Psoas muscle (tissue), 8 donors: ENCODE data around the gene GAST. TPM values are rescaled to one million over a fixed set of nuclear protein-coding genes. Genes with fewer than 3 reads are reported as not detected.

Experiments used
- ATAC-seq, 4 donors: fragments of 200-7000 bp; cut with Tn5 transposase; one replicate each; pipeline ENCODE4 v1.9.1; 2020; ENCODE audit warnings: moderate library complexity in 3 of 4, mild to moderate bottlenecking in 2 of 4
- DNase-seq, 2 donors: peaks; one replicate each; pipeline ENCODE4 v3.0.0-alpha.2; 2020
- H3K27ac ChIP-seq: fragments of 200-600 bp; one replicate; pipeline ENCODE4 v1.8.0; 2022
- H3K27me3 ChIP-seq, 3 donors: fragments of 200-600 bp in 1 of 3; one replicate each; pipeline versions ENCODE4 v1.6.1 to v1.8.0; 2013 to 2022; ENCODE audit warnings: low read length in 2 of 3, mild to moderate bottlenecking in 2 of 3, moderate library complexity in 1 of 3; ENCODE audit not compliant: insufficient read depth in 3 of 3
- H3K36me3 ChIP-seq, 2 donors: fragments of 200-600 bp in 1 of 2; one replicate each; pipeline versions ENCODE4 v1.6.1 to v1.8.0; 2013 to 2022; ENCODE audit warnings: low read depth in 1 of 2, mild to moderate bottlenecking in 1 of 2, moderate library complexity in 1 of 2; ENCODE audit not compliant: insufficient read depth in 1 of 2
- H3K4me1 ChIP-seq: fragments of 200-600 bp; one replicate; pipeline ENCODE4 v1.8.0; 2022
- H3K4me3 ChIP-seq: fragments of 200-600 bp; one replicate; pipeline ENCODE4 v1.8.0; 2022; ENCODE audit warnings: mild to moderate bottlenecking
- H3K9me3 ChIP-seq: fragments of 200-600 bp; one replicate; pipeline ENCODE4 v1.8.0; 2022
- WGBS, 3 donors: extraction: QIAGEN DNeasy Blood & Tissue Kit; methylation state at CpG; one replicate each; pipeline versions ENCODE4 v1.1.6 to v1.1.7; 2013; 5-methylcytosine and 5-hydroxymethylcytosine counted together
- intact Hi-C, 2 donors: fragments of 100-400 bp; cut with DNase I; formaldehyde crosslinking; loops; one replicate each; pipeline versions ENCODE4 v1.11.0 to v1.14.2; 2022
- polyA plus RNA-seq, 3 donors: library from polyadenylated mRNA; stranded (reverse); fragments of 200-250 nt; gene quantifications; one replicate each; pipeline ENCODE4 v1.2.3, GENCODE V29; 2013
- total RNA-seq, 4 donors: library from RNA; stranded (reverse); fragmentation: NEBNext Ultra II Directional in 2 of 4; extraction: Animal tissue kit (Norgen Biotek cat#: 25700) in 2 of 4; gene quantifications; one replicate each; pipeline versions ENCODE4 v1.2.1 to v1.2.4, GENCODE V29; 2021 to 2023
- TF ChIP-seq, protein P1 (sequence below): fragments of 200-600 bp; IDR thresholded peaks from one replicate; pipeline ENCODE4 v1.8.0; 2022; ENCODE audit warnings: antibody characterized with exemption
- donor health status: healthy with polysubstance abuse.
- donor health status: DM: no; HTN: no; CAD: no; lungs with moderate emphysema.
- donor health status: Bipolar disorder and iron deficiency.
- donor health status: healthy.
- donor health status: DM: yes; HTN: yes; CAD: no.
- donor health status: DM: no; HTN: no; CAD: no.
- donor health status: DM: no; HTN: no; CAD: no.
- donor health status: DM: yes; HTN: yes; CAD: no.

Gene GAST
- total and polyA plus RNA-seq, 7 donors = not detected

GRCh38 chr17:41665566-41666236 lies 46.4 kb upstream of the GAST start:
- ATAC-seq = peak; percentile 92 to 96 (median 94)
- Histone ChIP-seq H3K27ac (peak overlapping the region; percentile 76), H3K36me3 (no peaks in the 10 kb centered on the region), H3K9me3 (no peaks in the 10 kb centered on the region), H3K4me1 (peaks cover 6% of the 10 kb centered on the region), H3K27me3 (no peaks in the 10 kb centered on the region), H3K4me3 (peak overlapping the region; percentile 72)
- DNase-seq = peak; percentile 88 to 94
- intact Hi-C loops = loop anchor here (2.0 to 10.0 kb wide), 3 partner anchors 808 to 863 kb away; no protein-coding TSS in a partner anchor
- WGBS, 3 donors = 1 to 3% (median 3%) methylated on average over 30 to 39 of the region's 39 CpGs
- TF ChIP-seq, protein P1, sequence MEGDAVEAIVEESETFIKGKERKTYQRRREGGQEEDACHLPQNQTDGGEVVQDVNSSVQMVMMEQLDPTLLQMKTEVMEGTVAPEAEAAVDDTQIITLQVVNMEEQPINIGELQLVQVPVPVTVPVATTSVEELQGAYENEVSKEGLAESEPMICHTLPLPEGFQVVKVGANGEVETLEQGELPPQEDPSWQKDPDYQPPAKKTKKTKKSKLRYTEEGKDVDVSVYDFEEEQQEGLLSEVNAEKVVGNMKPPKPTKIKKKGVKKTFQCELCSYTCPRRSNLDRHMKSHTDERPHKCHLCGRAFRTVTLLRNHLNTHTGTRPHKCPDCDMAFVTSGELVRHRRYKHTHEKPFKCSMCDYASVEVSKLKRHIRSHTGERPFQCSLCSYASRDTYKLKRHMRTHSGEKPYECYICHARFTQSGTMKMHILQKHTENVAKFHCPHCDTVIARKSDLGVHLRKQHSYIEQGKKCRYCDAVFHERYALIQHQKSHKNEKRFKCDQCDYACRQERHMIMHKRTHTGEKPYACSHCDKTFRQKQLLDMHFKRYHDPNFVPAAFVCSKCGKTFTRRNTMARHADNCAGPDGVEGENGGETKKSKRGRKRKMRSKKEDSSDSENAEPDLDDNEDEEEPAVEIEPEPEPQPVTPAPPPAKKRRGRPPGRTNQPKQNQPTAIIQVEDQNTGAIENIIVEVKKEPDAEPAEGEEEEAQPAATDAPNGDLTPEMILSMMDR = peak; percentile 93

GRCh38 chr17:41666237-41666641 lies 45.9 kb upstream of the GAST start:
- intact Hi-C loops = loop anchor here (2.0 to 10.0 kb wide), 3 partner anchors 809 to 863 kb away; no protein-coding TSS in a partner anchor
- TF ChIP-seq, protein P1 = no peak
- Histone ChIP-seq H3K4me3 (peak overlapping the region; percentile 72), H3K4me1 (peaks cover 6% of the 10 kb centered on the region), H3K36me3 (no peaks in the 10 kb centered on the region), H3K27ac (peak overlapping the region; percentile 76), H3K9me3 (no peaks in the 10 kb centered on the region), H3K27me3 (no peaks in the 10 kb centered on the region)
- ATAC-seq (peak; percentile 12 to 41 (median 22)), DNase-seq (peak; percentile 27 to 56)
- WGBS, 3 donors = 2 to 6% (median 5%) methylated on average over 11 of the region's 11 CpGs

- Histone ChIP-seq H3K36me3 (no peaks in the 10 kb centered on the region), H3K4me1 (peaks cover 6% of the 10 kb centered on the region), H3K9me3 (no peaks in the 10 kb centered on the region), H3K27ac (peak overlapping the region; percentile 36), H3K4me3 (peak overlapping the region; percentile 72), H3K27me3 (no peaks in the 10 kb centered on the region)
- peak; percentile 85 to 92 for DNase-seq
- 1 to 2% (median 1%) methylated on average over 21 to 23 of the region's 23 CpGs for WGBS, 3 donors
- TF ChIP-seq, protein P1 = peak; percentile 91
- intact Hi-C loops = loop anchor here (2.0 to 10.0 kb wide), 3 partner anchors 809 to 864 kb away; no protein-coding TSS in a partner anchor
- ATAC-seq = peak; percentile 82 to 90 (median 86)
Measured at GRCh38 chr17:41666708-41667279, 45.3 kb upstream of the GAST start.

- peaks cover 6% of the 10 kb centered on the region for H3K4me1 ChIP-seq
- 48 to 52% (median 51%) methylated on average over 23 of the region's 23 CpGs for WGBS, 3 donors
- H3K27ac ChIP-seq = peak overlapping the region; percentile 36
- no peaks in the 10 kb centered on the region for H3K27me3 ChIP-seq
- H3K4me3 ChIP-seq = no peak overlapping the region
- DNase-seq (peak in 1 of 2 donors; percentile 47), ATAC-seq (no peak)
- TF ChIP-seq, protein P1 = no peak
- no peaks in the 10 kb centered on the region for H3K36me3 ChIP-seq
- intact Hi-C loops = loop anchor here (2.0 to 10.0 kb wide), 3 partner anchors 810 to 865 kb away; no protein-coding TSS in a partner anchor
- H3K9me3 ChIP-seq = no peaks in the 10 kb centered on the region
Measured at GRCh38 chr17:41667280-41668041, 44.7 kb upstream of the GAST start.
